Measurements from ENCODE around the gene CDC42EP1.
A peak's percentile ranks its signal among the peaks of the same experiment; 100 is the strongest.
"Not testable (repeated sequence)": the region's sequence is repeated elsewhere in the genome, so short reads cannot be mapped to it uniquely, and the experiment has no call there.

The CDC42EP1 gene, protein sequence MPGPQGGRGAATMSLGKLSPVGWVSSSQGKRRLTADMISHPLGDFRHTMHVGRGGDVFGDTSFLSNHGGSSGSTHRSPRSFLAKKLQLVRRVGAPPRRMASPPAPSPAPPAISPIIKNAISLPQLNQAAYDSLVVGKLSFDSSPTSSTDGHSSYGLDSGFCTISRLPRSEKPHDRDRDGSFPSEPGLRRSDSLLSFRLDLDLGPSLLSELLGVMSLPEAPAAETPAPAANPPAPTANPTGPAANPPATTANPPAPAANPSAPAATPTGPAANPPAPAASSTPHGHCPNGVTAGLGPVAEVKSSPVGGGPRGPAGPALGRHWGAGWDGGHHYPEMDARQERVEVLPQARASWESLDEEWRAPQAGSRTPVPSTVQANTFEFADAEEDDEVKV

DNA sequence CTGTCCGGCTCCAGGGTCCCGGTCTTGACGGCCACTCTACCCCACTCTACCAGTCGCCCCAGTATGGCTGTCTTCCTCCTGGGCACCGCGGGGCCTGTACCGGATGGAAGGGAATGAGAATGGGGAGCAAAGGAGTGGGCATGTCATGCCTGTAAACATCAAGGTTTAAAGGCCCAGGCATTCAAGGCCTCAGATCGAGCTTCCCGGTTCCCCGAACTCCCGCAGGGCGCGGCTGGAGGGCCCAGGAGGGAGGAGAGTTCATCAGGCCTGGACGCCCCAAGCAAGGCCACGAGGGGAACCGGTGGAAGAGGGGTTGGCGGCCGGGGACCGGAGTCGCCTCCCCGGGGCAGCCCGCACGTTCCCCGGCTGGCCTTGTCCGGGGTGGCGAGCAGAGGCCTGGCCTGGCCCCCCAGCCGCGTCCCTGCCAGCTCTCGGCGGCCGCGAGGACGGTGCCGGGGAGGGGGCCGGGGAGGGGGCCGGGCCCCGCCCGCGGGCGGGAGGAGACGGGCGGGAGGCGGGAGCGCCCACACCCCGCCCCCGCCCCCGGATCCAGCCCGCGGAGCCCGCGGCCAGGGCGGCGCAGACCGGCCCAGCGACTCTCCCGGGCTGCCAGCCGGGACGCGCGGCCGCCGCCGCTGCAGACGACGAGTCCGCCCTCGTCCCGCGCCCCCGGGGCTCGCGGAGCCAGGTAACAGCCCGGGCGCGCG lies at the start of gene CDC42EP1:
TSS of gene CDC42EP1 (plus strand) at position 580 of the 707 bp plus-strand sequence. CDS start 5,870 bp downstream, outside the sequence.
- no peak for DNase-seq

DNA sequence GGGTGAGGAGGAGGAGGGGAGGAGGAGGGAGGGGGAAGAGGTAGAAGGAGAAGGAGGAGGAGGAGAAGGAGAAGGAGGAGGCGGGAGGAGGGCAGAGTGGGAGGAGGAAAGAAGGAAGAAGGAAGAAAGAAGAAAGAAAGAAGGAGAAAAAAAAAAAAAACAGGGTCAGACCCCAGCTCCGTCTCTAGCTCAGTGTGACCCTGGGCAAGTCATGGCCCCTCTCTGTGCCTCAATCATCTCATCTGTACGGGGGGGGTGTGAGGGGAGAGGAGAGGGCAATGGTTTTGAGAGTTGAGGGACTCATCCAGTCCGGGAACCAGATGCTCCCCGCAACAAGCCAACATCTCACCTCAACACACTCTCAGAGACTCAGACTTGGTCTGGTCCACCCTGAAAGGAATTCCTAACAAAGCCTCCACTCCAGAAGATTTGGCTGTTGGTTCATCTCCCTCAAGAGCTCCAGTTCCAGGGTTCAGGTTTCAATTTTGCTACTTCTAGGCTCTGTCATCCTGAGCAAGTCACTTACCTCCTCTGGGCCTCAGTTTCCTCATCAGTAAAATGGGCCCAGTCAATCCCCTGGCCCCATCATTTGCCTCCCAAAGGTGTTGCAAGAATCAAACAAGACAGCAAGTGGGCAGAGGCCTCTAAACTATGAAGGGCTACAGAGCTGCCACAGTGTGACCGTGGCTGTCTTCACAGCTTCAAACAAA lies 48.7 kb upstream of the CDC42EP1 start:
- DNase-seq, result no peak

DNA sequence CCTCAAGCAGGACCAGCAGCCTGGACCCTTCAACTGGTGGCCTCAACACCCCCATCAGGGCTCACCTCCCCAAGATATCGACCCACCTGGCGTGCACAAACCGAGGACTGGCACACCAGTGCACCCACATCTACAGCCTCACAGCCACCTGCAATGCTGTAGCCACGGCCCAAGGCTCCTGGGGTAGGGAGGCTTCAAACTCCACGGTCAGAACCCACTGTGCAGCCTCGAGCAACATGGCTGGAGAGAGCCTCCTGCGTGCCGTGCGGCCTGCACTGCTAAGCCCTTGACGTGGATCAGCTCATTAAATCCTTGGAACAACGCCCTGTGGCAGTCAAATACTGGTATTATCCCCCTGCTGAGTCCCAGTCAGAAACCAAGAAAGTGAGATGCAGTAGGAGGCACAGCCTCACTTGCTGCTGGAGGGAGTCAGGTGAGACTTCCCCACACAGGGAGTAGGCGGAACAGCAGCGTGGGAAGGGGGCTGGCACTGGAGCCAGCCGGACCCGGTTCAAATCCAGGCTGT lies 45.7 kb upstream of the CDC42EP1 start:
- DNase-seq, result no peak

DNA sequence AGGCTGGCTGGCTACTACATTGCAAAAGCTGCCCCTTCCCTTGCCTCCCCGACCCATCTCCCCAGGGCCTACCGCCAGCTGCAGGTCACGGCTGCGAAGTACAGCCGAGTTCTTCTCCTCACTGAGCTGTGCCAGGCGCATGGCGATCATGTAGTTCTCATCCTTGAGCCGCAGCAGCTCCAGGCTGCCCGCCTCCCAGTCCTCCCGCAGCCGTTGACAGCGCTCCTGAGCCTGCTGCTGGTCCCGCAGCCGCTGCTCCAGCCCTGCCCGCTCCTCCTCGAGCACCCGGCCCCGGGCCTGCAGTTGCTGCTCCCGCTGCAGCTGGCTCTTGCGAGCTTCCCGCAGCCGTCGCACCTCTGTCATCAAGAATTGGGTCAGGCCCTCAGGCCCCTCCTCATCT lies 44.4 kb upstream of the CDC42EP1 start:
- DNase-seq, result no peak

DNA sequence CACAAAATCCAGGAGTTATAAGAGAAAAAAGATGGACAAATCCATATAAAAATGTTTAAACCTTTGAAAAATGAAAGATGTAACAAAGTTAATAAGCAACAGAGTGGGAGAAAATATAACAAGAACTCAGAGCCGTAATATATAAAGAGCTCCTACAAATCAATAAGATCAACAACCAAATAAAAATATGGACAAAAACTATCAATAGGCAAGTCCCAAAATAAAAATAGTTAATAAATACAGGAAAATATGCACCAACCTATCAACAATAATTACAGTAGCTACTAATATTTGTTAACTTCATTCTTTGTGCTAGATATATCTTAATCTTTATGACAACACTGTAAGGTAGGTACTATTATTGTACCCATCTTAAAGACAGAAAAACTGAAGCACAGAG lies 43.8 kb upstream of the CDC42EP1 start:
- DNase-seq, result no peak

DNA sequence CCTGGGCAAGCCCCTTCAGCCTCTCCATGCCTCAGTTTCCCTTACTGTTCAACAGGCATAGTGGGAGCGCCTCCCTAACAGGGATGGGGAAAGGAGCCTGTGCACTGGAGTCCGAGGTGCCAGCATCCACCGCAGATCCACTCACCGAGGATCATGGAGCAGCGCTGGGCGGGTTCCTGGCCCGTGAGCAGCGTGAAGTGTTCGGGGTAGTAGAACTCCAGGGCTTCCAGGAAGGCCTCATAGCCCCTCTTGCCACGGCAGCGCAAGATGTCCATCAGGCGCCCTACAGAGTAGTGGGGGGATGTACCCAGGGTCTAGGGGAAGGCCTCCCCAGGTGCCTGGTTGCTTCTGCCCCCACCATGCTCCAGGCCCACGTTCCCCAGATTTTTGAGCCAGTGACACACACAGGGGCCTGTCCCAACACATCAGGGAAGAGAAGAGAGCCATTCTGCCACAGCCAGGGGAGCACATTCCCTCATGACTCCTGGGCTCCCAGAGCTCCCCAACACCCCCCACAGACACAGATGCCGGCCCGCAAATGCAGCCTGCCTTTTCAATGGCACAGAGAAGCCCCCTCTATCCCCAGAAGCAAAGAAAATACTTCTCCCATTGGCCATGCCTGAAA lies 42.3 kb upstream of the CDC42EP1 start:
- DNase-seq, result no peak

GRCh38 chr22:37518509-37519267 lies 41.6 kb upstream of the CDC42EP1 start:
- no peak for DNase-seq

GRCh38 chr22:37519268-37520195 lies 40.7 kb upstream of the CDC42EP1 start, which contains the start of gene CARD10:
Gene CARD10 (minus strand): TSS chr22:37519415. CDS start chr22:37519200, 215 bp downstream.
- DNase-seq, result no peak

DNA sequence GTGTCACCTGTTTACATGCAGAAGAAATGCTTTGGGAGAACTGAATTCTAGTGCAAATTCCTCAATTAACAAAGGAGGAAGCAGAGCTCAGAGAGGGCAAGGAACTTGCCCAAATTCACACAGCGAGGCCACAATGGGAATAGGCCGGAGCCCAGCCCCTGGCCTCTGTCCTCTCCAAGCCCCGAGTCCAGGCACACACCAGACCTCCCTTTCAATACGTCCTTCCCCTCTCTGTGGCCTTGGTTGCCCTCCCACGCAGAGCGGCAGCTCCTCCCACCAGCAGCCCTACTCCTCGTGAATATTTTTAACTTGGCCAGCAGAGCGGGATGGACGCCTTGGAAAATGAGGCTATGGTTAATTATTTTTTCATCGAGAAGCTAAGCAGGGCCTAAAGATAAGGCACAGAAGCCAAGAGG lies 39.5 kb upstream of the CDC42EP1 start:
- no peak for DNase-seq

- no peak for DNase-seq
These were observed 39.0 kb upstream of the CDC42EP1 start for GRCh38 chr22:37521236-37521739.

DNA sequence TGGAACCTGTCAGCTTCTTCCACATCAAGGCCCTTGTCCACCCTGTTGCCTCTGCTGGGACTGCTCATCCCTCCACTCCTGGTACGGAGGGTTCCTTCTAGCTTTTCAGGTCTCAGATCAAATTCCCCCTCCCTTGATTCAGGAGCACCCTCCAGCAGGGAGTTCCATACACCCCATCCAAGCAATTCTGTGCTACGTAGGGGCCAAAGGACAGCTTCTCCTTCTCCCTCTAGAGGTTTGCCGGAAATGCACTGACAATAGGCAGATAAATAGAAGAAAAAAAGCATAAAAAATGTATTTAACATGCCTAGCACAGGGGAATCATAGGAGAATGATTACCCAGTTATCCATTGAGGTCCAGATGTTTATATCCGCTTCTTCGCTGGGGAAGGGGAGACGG lies 37.8 kb upstream of the CDC42EP1 start:
- no peak for DNase-seq

DNA sequence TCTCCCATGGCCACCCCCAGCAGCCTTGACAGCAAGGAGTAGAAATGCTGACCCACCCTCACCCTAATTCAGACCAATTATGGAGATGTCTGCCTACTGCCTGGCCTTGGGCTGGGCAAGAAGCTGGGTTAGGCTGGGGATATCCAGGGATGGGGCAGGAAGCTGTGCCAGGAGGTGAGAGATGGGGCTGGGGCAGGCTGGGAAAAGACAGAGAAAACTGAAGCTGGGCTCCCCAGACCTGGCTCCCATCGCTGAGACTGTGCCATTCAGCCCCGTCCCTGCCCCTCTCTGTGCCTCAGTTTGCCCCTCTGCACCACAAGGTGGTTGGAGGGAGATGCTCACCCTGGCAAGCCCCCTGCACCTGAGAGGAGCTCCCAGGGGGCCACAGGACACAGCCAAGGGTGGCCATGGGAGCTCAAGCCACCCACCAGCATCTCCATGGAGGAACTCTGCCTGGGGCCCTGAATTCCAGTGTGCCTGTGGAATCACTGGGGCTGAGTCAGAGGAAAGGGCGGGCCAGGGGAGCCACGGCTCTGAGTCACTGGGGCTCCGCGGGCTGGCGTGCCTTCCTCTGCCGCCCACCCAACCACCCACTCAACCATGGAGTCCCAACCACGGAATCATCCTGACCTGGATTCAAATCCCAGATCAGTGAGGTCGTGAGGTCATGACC lies 35.1 kb upstream of the CDC42EP1 start:
- DNase-seq, result peak; percentile 67

DNA sequence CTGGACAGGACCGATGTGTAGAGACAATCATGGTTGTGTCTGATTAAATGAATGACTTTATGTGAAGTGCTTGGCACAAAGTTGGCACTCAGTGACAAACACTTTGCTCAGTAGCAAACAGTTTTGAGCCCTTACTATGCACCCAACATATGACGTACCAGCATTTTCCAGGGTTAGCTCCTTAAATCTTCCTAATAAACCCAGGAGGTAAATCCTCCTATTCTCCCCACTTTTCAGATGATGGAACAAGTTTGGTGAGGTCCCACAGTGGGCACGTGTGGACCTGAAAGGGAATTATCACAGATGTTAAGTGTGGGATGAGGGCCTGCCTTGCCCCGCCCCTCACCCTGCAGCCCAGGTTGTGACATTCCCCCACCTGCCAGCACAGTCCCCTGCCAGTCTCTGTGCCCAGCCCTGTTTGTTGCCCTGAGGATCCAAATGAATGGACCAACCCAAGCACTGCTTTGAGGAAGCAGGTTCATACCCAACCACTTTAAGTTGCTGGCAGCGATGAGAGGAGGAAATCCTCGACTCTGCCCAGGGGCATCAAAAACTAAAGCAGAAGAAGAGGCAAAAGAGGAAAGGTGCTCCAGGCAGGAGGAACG lies 34.4 kb upstream of the CDC42EP1 start:
- no peak for DNase-seq

DNA sequence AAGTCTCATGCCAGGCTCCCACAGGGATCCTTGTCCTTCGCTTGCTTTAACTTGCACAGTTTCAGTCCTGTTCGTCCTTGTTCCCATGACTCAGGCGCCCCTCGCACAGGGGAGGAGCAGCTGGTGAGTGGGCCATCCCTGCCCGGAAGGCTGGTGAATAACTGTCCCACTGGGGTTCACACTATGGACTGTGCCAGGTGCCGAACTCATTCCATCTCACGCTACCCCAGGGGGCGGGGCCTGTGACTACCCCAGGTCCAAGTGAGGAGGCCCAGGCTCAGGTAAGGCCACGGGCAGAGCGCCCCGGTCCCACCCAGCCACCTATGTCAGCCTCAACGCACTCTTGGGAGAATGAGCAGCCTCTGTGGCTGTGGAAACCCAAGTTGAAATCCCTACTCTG lies 33.9 kb upstream of the CDC42EP1 start:
- no peak for DNase-seq

- DNase-seq, result not testable (repeated sequence)
These were observed 33.1 kb upstream of the CDC42EP1 start for GRCh38 chr22:37527081-37527752.

DNA sequence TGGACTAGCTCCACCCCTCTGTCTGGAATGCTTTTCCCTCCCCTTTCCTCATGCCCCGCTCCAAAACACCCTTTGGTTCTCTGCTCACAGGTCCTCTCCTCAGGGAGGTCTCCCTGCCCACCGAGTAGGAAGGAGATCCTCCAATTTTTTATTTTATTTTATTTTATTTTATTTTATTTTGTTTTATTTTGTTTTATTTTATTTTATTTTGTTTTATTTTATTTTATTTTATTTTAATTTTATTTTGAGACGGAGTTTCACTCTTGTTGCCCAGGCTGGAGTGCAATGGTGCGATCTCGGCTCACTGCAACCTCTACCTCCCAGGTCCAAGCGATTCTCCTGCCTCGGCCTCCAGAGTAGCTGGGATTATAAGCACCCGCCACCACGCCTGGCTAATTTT lies 32.3 kb upstream of the CDC42EP1 start:
- DNase-seq, result not testable (repeated sequence)

DNA sequence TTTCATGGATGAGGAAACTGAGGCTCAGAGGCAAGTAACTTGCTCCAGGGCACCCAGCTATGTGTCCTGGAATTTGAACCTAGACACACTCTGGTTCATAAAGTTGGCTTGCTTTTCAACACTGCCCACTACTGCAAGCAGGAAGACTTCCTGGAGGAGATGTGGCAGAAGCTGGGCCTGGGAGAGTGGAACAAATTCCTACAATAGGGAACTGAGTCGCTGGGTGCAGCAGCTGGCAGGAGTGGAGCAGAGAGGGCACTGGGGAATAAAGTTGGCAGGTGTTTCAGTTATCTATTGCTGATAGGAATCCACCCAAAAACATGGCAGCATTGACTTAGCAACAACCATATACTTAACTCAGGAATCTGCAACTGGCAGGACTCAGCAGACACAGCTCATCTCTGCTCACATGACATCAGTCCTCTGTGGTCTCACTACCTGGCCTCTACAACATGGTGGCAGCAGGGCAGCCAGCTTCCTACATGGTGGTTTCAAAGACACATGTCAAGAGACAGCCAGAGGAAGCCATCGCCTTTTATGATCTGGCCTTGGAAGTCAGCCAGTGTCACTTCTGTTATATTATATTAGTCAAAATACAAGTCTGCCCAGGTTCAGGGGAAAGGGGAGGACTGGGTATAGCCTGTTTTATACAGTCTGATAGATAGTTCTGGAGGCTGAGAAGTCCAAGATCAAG lies 30.5 kb upstream of the CDC42EP1 start:
- DNase-seq, result peak; percentile 24

DNA sequence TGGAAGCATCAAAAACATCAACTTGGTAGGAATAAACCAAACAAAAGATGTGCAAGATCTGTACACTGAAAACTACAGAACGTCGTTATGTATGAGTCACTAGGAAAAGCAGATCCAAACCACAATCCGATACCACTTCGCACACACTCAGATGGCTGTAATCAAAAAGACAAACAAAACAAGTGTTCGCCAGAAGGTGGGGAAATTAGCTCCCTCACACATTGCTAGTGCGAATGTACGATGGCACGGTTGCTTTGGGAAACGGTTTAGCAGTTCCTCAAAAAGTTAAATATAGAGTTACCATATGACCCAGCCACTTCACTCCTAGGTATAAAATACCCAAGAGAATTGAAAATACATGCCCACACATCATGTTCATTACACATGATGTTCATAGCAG lies 26.3 kb upstream of the CDC42EP1 start:
- peak; percentile 63 for DNase-seq

Data from inflammatory macrophage treated with lipopolysaccharide for 4 hours (primary cell).